HPDE6-E6E7 (cell line): Measurements from ENCODE around the gene PTGR1.
A peak's percentile ranks its signal among the peaks of the same experiment; 100 is the strongest.
"Not testable (repeated sequence)": the region's sequence is repeated elsewhere in the genome, so short reads cannot be mapped to it uniquely, and the experiment has no call there.

Experiments
- DNase-seq: peaks from one replicate; pipeline ENCODE4 v3.0.0; 2011; ENCODE audit warnings: missing footprints; ENCODE audit errors: extremely low spot score

PTGR1 gene

DNA sequence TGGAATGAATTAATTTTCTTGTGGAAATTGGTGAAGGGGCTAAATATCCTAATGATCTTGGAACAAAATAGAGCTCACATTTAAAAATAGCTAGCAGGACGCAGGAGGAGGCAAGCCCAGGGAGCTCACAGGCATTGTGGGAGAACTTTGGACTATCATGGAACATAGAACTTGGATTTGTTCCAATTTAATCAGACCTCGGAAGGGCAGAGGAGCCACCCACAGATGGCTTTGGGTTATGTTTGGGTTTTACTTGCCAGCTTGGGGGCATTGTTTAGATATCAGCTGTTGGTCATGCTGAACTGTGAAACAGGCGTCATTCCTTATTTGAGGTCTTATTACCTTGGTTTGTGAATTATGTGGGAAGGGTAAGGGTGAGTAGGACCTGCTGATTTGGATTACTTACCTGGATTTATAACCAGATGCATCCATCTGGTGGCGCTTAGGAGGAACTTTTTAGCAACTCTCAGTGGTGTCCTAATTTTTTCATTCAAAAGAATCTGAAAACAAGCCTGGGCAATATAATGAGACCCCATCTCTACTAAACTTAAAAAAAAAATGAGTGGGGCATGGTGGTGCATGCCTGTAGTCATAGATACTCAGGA, 14.1 kb upstream of the PTGR1 start:
- DNase-seq = no peak

DNA sequence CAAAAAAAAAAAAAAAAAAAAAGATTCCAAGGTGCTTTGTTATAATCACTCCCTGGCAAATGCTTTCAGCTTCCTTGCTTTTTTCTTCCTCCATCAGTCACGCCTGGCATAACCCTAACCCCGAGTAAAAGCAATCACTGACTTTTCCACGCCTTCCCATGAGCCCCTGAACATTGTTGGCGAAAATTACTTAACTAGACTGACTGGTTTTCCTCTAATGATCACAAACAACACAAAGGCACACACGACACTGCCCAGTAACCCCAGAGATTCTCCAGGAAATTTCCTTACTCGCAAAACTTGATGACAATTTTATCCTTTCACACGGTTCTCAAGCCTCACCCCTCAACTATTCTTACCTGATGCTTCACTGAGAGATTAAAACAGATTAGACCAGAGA, 11.4 kb upstream of the PTGR1 start:
- no peak for DNase-seq

DNA sequence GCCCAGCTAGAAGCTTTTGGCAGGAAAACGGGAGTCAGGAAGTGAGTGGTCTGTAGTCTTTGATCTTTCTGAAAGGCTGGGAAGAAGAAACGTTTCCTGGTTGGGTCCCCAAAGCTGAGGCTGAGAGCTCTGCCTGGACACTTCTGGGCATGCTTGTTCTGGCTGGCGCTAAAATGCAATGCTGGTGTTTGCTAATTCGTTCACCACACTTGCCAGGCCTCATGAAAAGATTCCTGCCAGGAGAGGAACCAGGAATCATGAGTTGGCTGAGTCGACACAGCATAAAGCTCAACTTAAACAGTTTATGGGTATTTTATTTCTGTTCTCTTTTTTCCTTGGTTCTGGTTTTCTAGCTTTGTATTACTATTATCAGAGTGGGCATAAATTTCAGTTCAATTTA, 10.7 kb upstream of the PTGR1 start:
- DNase-seq = no peak

- no peak for DNase-seq
Observed at GRCh38 chr9:111605041-111605559, 5.7 kb upstream of the PTGR1 start.

DNA sequence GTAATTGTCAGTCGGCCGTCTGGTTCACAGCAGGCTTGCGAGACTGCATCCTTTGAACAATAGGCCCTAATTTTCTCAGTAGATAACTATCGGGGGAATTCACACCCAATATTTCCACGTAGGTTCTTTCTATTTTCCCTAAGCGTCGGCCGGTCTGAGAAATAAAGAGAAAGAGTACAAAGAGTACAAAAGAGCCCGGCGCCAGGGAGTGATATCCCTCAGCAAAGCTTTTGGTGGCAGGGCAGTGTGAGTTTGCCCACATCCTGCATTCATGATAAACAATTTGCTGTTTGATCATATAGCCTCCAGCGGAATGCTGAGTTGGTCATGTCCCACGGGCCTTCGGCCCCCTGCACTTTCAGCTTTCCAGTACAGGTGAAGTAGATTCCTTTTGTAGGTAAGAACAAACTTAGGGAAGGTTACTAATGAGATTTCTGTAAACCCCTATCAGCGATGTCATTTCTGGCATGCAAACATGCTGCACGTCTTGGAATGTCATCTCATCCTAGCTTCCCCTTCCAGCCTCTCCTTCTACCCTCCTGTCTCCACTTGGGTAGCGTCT, 4.7 kb upstream of the PTGR1 start:
- no peak for DNase-seq

GRCh38 chr9:111603041-111603440, 3.6 kb upstream of the PTGR1 start:
- DNase-seq = no peak

- DNase-seq = peak; percentile 21
Observed at GRCh38 chr9:111601237-111602018, 2.0 kb upstream of the PTGR1 start.

DNA sequence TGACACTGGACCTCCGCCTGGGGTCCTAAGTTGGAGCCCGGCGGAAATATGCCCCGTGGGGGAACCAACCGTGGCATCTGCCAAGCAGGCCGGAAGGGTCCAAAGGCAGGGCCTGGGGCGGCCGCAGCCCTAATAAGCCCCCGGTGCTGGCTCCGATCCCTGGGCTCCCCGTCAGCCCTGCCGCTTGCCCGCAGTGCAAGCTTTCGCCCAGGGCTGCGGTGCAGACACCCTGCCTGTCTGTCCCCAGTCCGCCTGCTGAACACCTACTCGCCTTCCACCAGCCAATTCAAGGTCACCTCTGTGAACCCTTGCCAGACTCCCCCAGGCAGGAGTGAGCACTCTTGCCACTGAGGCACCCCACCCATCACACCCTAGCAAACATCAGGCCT, 502 bp upstream of the PTGR1 start:
- no peak for DNase-seq

DNA sequence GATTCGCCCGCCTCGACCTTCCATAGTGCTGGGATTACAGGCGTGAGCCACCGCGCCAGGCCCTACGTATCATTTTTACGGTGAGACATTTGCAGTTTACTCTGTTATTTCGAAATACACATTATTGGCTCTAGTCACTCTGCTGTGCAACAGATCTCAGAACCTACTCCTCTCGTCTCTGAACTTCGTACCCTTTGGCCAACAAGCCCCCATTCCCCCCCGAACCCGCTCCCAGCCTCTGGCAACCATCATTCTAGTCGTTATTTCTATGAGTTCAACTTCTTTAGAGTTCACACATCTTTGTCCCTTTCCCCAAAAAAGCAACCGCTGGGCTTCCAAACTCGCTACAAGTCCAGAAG, 735 bp downstream of the PTGR1 start:
- DNase-seq = peak; percentile 12

DNA sequence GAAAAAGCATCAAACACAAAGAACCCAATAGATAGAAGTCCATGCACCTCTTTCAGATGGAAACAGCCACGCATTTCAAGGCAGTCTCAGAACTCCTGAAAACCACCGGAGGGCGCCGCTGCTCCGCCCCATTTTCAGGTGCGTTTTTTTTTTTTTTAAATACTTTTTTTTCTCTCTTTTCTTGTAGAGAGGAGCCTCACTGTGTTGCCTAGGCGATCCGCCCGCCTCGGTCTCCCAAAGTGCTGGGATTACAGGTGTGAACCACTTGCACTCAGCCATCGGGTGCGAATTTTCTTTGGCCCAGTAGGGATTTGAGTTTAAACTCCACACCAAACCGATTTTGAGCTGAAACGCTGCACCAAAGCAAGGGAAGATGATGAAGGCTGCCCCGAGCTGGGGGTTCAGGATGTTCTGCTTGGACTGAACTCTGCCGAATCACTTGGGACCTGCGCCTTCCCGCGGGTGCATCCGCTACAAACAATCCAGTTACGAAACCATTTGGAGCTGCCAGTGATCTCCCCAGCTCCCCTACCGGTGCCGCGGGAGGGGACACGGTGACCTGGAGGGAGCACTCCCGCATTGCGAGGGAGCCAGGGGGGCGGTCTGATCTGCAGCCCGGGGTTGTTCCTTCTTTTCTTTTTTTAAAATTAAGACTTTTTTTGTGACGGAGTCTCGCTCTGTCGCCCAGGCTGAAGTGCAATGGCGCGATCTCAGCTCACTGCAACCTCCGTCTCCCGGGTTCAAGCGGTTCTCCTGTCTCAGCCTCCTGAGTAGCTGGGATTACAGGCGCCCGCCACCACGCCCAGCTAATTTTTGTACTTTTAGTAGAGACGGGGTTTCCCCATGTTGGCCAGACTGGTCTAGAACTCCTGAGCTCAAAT, 1.4 kb downstream of the PTGR1 start:
- peak; percentile 55 for DNase-seq

DNA sequence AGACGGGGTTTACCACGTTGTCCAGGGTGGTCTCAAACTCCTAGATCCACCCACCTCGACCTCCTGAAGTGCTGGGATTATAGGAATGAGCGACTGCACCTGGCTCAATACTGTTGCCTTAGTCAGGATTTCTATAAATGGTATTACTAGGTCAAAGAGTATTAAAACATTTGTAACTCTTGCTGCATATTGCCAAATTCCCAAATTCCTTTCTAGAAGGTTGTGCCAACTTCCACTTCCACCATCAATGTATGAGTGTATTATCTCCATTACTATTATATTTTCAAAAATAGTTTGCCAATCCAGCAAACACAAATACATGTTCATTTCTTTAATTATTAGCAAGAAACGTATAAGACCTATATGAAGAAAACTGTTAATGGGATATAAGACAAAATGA, 10.6 kb downstream of the PTGR1 start:
- no peak for DNase-seq

GRCh38 chr9:111586378-111586777, 13.1 kb downstream of the PTGR1 start:
- DNase-seq = no peak

- DNase-seq = peak; percentile 23
Observed at GRCh38 chr9:111582888-111583287, 16.6 kb downstream of the PTGR1 start.

DNA sequence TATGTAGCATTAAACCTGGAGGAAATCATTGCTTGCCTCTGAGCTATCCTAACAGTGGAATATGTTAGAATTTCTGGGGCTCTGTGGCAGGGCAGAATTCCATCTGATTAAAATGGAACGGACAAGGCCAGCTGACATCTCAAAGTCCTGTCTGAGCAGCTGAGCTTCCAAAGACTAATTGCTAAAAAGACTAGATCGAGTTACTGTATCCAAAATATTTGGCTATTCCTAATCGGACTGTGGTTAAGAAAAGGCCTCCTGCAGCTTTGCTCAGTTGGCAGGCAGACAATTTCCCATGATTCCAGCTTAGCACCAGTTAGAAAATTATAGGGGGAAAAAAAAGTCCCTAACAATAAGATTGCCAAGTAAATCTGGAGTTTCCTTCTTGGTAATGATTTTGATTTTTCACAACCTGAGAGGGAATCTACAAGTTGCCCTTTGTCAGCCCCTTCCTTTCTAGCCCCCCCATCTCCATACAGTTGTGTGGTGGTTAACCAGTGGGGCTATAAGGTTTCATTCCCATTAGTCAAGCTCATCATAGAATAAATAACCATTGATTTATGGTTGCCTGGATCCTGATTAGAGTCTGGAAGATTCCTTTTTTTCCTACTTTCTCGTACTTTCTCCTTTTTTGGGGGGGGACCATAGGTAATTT, 26.4 kb downstream of the PTGR1 start:
- DNase-seq = no peak

GRCh38 chr9:111568127-111568526, 31.3 kb downstream of the PTGR1 start:
- not testable (repeated sequence) for DNase-seq

DNA sequence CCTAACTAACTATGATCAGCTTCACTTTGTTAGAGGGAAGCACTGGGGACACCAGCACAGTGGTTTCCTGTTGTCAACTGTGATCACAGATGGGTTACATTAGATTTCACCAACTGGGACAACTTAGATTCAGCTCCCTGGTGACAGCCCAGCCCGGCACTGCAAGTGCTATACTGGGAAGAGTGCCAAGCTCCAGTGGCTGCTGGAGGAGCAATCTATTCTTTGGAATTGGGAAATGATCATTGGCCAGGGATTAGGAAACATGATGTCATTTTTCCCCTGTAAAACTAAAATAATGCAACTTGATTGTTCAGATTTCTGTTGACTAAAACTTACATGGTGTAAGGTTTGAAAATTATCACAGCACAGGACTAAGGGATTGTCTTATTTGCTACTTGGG, 33.2 kb downstream of the PTGR1 start:
- no peak for DNase-seq

GRCh38 chr9:111561165-111561719, 38.2 kb downstream of the PTGR1 start:
- DNase-seq = no peak

GRCh38 chr9:111559000-111559610, 40.3 kb downstream of the PTGR1 start:
- no peak for DNase-seq

DNA sequence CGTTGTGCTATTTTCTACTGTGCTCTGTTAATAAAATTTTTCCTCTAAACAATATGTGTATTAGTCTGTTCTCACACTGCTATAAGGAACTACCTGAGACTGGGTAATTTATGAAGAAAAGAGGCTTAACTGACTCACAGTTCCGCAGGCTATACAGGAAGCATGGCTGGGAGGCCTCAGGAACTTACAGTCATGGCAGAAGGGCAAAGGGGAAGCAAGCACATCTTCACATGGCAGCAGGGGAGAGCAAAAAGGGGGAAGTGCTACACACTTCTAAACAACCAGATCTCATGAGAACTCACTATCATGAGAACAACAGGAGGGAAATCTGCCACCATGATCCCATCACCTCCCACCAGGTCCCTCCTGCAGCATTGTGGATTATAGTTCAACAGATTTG, 44.0 kb downstream of the PTGR1 start:
- DNase-seq = not testable (repeated sequence)

- no peak for DNase-seq
Observed at GRCh38 chr9:111548623-111549022, 50.8 kb downstream of the PTGR1 start.
